Fibroblast of lung (primary cell): Measurements from ENCODE around the gene ACAT1. TPM values are rescaled to one million over a fixed set of nuclear protein-coding genes. Genes with fewer than 3 reads are reported as not detected.

ENCODE experiments used
- DNase-seq, 2 donors: peaks; one replicate each; pipeline versions ENCODE4 v3.0.0 to v3.0.0-alpha.2; 2010; ENCODE audit warnings: low read depth in 2 of 2
- H2AFZ ChIP-seq: 2 replicates; pipeline ENCODE4 v1.5.1; 2012; ENCODE audit warnings: low read length, control low read depth, inconsistent platforms
- H3K27ac ChIP-seq: 2 replicates; pipeline ENCODE4 v1.5.1; 2011; ENCODE audit warnings: low read length, control low read depth; ENCODE audit not compliant: insufficient read depth
- H3K27me3 ChIP-seq: 2 replicates; pipeline ENCODE4 v1.5.1; 2011; ENCODE audit warnings: mild to moderate bottlenecking, low read length; ENCODE audit not compliant: control insufficient read depth, insufficient read depth
- H3K36me3 ChIP-seq: 2 replicates; pipeline ENCODE4 v1.5.1; 2011; ENCODE audit warnings: low read length; ENCODE audit not compliant: control insufficient read depth, insufficient read depth
- H3K4me1 ChIP-seq: 2 replicates; pipeline ENCODE4 v1.5.1; 2011; ENCODE audit warnings: low read length; ENCODE audit not compliant: control insufficient read depth, insufficient read depth; ENCODE audit errors: extremely low read depth
- H3K4me2 ChIP-seq: 2 replicates; pipeline ENCODE4 v1.5.1; 2011; ENCODE audit warnings: low read length, control low read depth; ENCODE audit not compliant: insufficient read depth; ENCODE audit errors: extremely low read depth
- H3K4me3 ChIP-seq, 4 experiments: fragments of 200-600 bp in 1 of 4; sonication (generic) in 1 of 4; replicated peaks in 1 of 4; 2 replicates each; pipeline ENCODE4 v1.5.1; 2011 to 2016; ENCODE audit warnings: low read length in 4 of 4, low read depth in 3 of 4, mild to moderate bottlenecking in 3 of 4, control low read depth in 2 of 4, inconsistent platforms in 1 of 4, mixed read lengths in 1 of 4; ENCODE audit not compliant: insufficient read depth in 1 of 4; ENCODE audit errors: control extremely low read depth in 1 of 4
- H3K79me2 ChIP-seq: 2 replicates; pipeline ENCODE4 v1.5.1; 2012; ENCODE audit warnings: mild to moderate bottlenecking, low read length, inconsistent platforms; ENCODE audit not compliant: control insufficient read depth, insufficient read depth
- H3K9ac ChIP-seq: 2 replicates; pipeline ENCODE4 v1.5.1; 2011; ENCODE audit warnings: mild to moderate bottlenecking, low read length, control low read depth; ENCODE audit not compliant: insufficient read depth
- H3K9me3 ChIP-seq: 2 replicates; pipeline ENCODE4 v1.5.1; 2012; ENCODE audit warnings: low read depth, low read length; ENCODE audit not compliant: control insufficient read depth, insufficient read depth
- H4K20me1 ChIP-seq: 2 replicates; pipeline ENCODE4 v1.5.1; 2011; ENCODE audit warnings: low read length; ENCODE audit not compliant: control insufficient read depth, insufficient read depth; ENCODE audit errors: extremely low read depth
- EZH2 ChIP-seq: IDR thresholded peaks from 2 replicates; pipeline ENCODE4 v1.5.1; 2012; ENCODE audit warnings: low read length, control low read depth, mild to moderate bottlenecking; ENCODE audit errors: missing control alignments
- polyA plus RNA-seq, 2 donors: library from polyadenylated mRNA; depleted of rRNA in 1 of 2; stranded (reverse) in 1 of 2; unstranded in 1 of 2; fragments of >200 nt; gene quantifications; 2 replicates each; pipeline ENCODE4 v1.2.1, GENCODE V29; 2011 to 2012; ENCODE audit warnings: missing spikeins in 1 of 2
- total RNA-seq: library from RNA; depleted of rRNA; stranded (reverse); fragments of >200 nt; gene quantifications from 2 replicates; pipeline ENCODE4 v1.2.1, GENCODE V29; 2014
- TF ChIP-seq, protein P1 (sequence below), 2 donors: IDR thresholded peaks in 1 of 2; conservative IDR thresholded peaks in 1 of 2; 1 replicate in 1 of 2; 2 replicates in 1 of 2; pipeline ENCODE4 v1.5.1; 2011 to 2012; ENCODE audit warnings: low read length in 2 of 2, control low read depth in 1 of 2, inconsistent platforms in 1 of 2, low read depth in 1 of 2, mild to moderate bottlenecking in 1 of 2

The ACAT1 gene
- total and polyA plus RNA-seq, 2 donors (not counting 1 experiment from before 2014, with no cell fraction given): 138 TPM

GRCh38 chr11:108092134-108092533 lies 29.2 kb upstream of the ACAT1 start:
- no peak overlapping the region for H3K4me2 ChIP-seq
- no peak overlapping the region for H3K27ac ChIP-seq
- no peak for DNase-seq
- no peaks in the 10 kb centered on the region for H3K79me2 ChIP-seq
- H3K27me3 ChIP-seq: no peaks in the 10 kb centered on the region
- no peaks in the 10 kb centered on the region for H3K9me3 ChIP-seq
- no peak overlapping the region for H3K9ac ChIP-seq
- TF ChIP-seq, protein P1, sequence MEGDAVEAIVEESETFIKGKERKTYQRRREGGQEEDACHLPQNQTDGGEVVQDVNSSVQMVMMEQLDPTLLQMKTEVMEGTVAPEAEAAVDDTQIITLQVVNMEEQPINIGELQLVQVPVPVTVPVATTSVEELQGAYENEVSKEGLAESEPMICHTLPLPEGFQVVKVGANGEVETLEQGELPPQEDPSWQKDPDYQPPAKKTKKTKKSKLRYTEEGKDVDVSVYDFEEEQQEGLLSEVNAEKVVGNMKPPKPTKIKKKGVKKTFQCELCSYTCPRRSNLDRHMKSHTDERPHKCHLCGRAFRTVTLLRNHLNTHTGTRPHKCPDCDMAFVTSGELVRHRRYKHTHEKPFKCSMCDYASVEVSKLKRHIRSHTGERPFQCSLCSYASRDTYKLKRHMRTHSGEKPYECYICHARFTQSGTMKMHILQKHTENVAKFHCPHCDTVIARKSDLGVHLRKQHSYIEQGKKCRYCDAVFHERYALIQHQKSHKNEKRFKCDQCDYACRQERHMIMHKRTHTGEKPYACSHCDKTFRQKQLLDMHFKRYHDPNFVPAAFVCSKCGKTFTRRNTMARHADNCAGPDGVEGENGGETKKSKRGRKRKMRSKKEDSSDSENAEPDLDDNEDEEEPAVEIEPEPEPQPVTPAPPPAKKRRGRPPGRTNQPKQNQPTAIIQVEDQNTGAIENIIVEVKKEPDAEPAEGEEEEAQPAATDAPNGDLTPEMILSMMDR (conservative IDR thresholded peaks at IDR 0.05 in 1 of 2, IDR thresholded peaks at IDR 0.05 in 1 of 2; ENCODE audit: low read depth in 1 of 2, low read length in 2 of 2): no peak
- TF ChIP-seq EZH2: no peak
- H3K4me1 ChIP-seq: peaks cover 2% of the 10 kb centered on the region
- no peak overlapping the region for H3K4me3 ChIP-seq
- no peak overlapping the region for H2AFZ ChIP-seq
- H3K36me3 ChIP-seq: no peaks in the 10 kb centered on the region
- no peaks in the 10 kb centered on the region for H4K20me1 ChIP-seq

DNA sequence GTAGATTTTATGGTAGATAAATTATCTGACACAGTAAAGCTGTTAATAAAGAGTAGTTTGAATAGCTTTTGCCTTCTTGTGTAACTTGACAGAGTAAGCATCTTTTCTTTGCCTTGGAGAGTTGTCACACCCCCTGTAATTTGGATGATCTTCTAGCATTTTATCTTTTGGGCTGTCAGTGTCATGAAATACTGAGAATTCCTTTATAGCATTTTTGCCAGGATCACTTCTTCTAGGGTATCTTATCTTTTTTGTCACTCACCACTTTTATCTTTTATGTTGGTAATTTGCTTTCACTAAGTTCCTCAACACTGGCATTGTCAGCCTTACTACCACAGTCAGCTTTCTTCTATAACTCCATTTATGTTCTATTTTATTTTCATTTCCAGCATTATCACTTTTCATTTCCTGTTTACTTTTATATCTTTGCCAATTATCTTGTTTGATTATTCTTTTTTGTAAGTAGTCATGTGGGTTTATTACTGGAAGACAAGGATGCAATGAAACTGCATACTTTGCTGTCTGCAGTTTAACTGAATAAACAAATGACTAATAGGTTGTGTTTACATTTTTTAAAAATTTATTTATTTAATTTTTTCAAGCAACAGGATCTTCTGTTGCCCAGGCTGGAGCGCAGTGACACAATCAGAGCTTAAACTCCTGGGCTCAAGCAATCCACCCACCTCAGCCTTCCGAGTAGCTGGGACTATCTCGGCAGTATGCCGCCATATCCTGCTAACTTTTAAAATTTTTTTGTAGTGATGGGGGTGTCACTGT lies 28.1 kb upstream of the ACAT1 start:
- Histone ChIP-seq H3K36me3 (no peaks in the 10 kb centered on the region), H3K4me2 (no peak overlapping the region), H4K20me1 (no peaks in the 10 kb centered on the region), H3K79me2 (no peaks in the 10 kb centered on the region), H3K4me3 (no peak overlapping the region), H2AFZ (no peak overlapping the region), H3K4me1 (peaks cover 2% of the 10 kb centered on the region), H3K9ac (no peak overlapping the region), H3K27me3 (no peaks in the 10 kb centered on the region), H3K9me3 (no peaks in the 10 kb centered on the region), H3K27ac (peak overlapping the region; percentile 25)
- DNase-seq: peak in 1 of 2 donors; percentile 60
- TF ChIP-seq EZH2: no peak
- TF ChIP-seq, protein P1 (conservative IDR thresholded peaks at IDR 0.05 in 1 of 2, IDR thresholded peaks at IDR 0.05 in 1 of 2; ENCODE audit: low read depth in 1 of 2, low read length in 2 of 2): no peak

DNA sequence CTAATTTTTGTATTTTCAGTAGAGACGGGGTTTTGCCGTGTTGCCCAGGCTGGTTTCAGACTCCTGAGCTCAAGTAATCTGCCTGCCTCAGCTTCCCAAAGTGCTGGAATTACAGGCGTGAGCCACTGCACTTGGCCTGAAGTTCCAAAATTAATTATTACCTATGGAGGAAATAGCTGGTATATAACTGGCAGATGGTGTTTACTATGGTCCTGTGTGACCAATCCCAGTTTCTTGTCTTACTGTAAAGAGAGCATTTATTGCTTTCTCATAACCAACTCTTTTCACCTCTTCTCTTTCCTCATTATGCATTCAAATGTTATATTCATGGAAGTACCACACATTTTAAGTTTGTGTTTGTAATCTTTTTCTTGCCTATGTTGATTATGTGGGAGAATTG lies 24.2 kb upstream of the ACAT1 start:
- Histone ChIP-seq H2AFZ (no peak overlapping the region), H3K4me1 (peaks cover 2% of the 10 kb centered on the region), H3K36me3 (peaks cover 2% of the 10 kb centered on the region), H3K9me3 (no peaks in the 10 kb centered on the region), H3K27me3 (no peaks in the 10 kb centered on the region), H4K20me1 (no peaks in the 10 kb centered on the region), H3K79me2 (no peaks in the 10 kb centered on the region), H3K27ac (no peak overlapping the region), H3K9ac (no peak overlapping the region), H3K4me2 (no peak overlapping the region), H3K4me3 (no peak overlapping the region)
- TF ChIP-seq EZH2: no peak
- TF ChIP-seq, protein P1 (conservative IDR thresholded peaks at IDR 0.05 in 1 of 2, IDR thresholded peaks at IDR 0.05 in 1 of 2; ENCODE audit: low read depth in 1 of 2, low read length in 2 of 2): no peak
- DNase-seq: no peak
